ENCODE results near the gene MSMB. TPM values are rescaled to one million over a fixed set of nuclear protein-coding genes. Genes with fewer than 3 reads are reported as not detected.
A peak's percentile ranks its signal among the peaks of the same experiment; 100 is the strongest.

MSMB gene
- total RNA-seq, 1 experiment from 2014 or later = 2.4 TPM

DNA sequence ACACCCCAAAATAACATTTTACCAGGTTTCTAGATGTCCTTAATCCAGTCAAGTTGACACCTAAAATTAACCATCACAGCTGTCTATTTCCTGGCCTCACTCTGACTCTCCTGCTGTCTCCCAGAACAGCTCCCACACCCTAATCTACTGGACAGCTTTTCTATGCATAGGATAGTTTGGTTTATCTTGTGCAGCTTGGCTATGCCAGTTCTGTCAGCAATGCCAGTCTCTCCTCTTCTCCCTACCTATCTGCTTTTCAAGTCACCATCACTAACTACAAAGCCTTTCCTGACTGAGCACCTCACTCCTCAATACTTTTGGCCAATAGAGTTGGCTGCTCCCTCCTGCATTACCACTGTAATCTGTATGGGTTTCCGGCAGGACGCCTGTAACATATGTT is 20.7 kb downstream of the MSMB start:
- CTCF ChIA-PET = no interaction called here
- Mint-ChIP-seq H3K36me3 (ENCODE audit: insufficient read depth, unreplicated experiment) (peaks cover 43% of the 10 kb centered on the region), H3K27ac (ENCODE audit: unreplicated experiment) (no peak overlapping the region), H3K27me3 (ENCODE audit: unreplicated experiment) (no peaks in the 10 kb centered on the region), H3K9me3 (ENCODE audit: low read depth, unreplicated experiment) (no peaks in the 10 kb centered on the region), H3K4me3 (ENCODE audit: low read depth, unreplicated experiment) (no peak overlapping the region), H3K4me1 (ENCODE audit: low read depth, unreplicated experiment) (peaks cover 72% of the 10 kb centered on the region)
- no TSS peak for BruUV-seq (replicated peaks)
- DNase-seq = no peak
- intact Hi-C loops (cut with micrococcal nuclease; ENCODE audit: unreplicated experiment) = no loop called here
- TF ChIP-seq, protein P1, sequence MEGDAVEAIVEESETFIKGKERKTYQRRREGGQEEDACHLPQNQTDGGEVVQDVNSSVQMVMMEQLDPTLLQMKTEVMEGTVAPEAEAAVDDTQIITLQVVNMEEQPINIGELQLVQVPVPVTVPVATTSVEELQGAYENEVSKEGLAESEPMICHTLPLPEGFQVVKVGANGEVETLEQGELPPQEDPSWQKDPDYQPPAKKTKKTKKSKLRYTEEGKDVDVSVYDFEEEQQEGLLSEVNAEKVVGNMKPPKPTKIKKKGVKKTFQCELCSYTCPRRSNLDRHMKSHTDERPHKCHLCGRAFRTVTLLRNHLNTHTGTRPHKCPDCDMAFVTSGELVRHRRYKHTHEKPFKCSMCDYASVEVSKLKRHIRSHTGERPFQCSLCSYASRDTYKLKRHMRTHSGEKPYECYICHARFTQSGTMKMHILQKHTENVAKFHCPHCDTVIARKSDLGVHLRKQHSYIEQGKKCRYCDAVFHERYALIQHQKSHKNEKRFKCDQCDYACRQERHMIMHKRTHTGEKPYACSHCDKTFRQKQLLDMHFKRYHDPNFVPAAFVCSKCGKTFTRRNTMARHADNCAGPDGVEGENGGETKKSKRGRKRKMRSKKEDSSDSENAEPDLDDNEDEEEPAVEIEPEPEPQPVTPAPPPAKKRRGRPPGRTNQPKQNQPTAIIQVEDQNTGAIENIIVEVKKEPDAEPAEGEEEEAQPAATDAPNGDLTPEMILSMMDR (IDR thresholded peaks at IDR 0.05; ENCODE audit: unreplicated experiment) = no peak

DNA sequence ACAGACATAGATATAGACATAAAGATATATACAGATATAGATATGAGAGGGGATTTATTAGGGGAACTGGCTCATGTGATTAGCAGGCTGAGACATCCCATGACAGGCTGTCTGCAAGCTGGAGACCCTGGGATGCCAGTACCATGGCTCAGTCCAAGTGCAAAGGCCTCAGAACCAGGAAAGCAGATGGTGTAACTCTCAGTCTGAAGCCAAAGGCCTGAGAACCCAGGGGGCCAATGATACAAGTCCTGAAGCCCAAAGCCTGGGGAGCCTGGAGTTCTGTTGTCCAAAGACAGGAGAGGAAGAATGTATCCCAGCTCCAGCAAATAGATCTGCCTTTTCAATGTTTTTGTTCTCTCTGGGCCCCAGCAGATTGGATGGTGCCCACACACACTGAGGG is 21.1 kb downstream of the MSMB start:
- no peak for DNase-seq
- CTCF ChIA-PET = no interaction called here
- intact Hi-C loops (cut with micrococcal nuclease; ENCODE audit: unreplicated experiment) = no loop called here
- Mint-ChIP-seq H3K9me3 (ENCODE audit: low read depth, unreplicated experiment) (no peaks in the 10 kb centered on the region), H3K27me3 (ENCODE audit: unreplicated experiment) (no peaks in the 10 kb centered on the region), H3K4me3 (ENCODE audit: low read depth, unreplicated experiment) (no peak overlapping the region), H3K4me1 (ENCODE audit: low read depth, unreplicated experiment) (peaks cover 76% of the 10 kb centered on the region), H3K27ac (ENCODE audit: unreplicated experiment) (no peak overlapping the region), H3K36me3 (ENCODE audit: insufficient read depth, unreplicated experiment) (peaks cover 39% of the 10 kb centered on the region)
- no TSS peak for BruUV-seq (replicated peaks)
- TF ChIP-seq, protein P1 (IDR thresholded peaks at IDR 0.05; ENCODE audit: unreplicated experiment) = no peak

GRCh38 chr10:46022978-46023702 is 22.9 kb downstream of the MSMB start:
- Mint-ChIP-seq H3K4me1 (ENCODE audit: low read depth, unreplicated experiment) (peaks cover 82% of the 10 kb centered on the region), H3K4me3 (ENCODE audit: low read depth, unreplicated experiment) (peak overlapping the region; percentile 85), H3K27ac (ENCODE audit: unreplicated experiment) (peak overlapping the region; percentile 73), H3K9me3 (ENCODE audit: low read depth, unreplicated experiment) (no peaks in the 10 kb centered on the region), H3K27me3 (ENCODE audit: unreplicated experiment) (no peaks in the 10 kb centered on the region), H3K36me3 (ENCODE audit: insufficient read depth, unreplicated experiment) (peaks cover 26% of the 10 kb centered on the region)
- CTCF ChIA-PET = no interaction called here
- TF ChIP-seq, protein P1 (IDR thresholded peaks at IDR 0.05; ENCODE audit: unreplicated experiment) = no peak
- peak; percentile 93 for DNase-seq
- intact Hi-C loops (cut with micrococcal nuclease; ENCODE audit: unreplicated experiment) = no loop called here
- BruUV-seq (replicated peaks) = no TSS peak

GRCh38 chr10:46020344-46020657 is 25.8 kb downstream of the MSMB start:
- peak overlapping the region; percentile 34 for H3K27ac Mint-ChIP-seq (ENCODE audit: unreplicated experiment)
- TF ChIP-seq, protein P1 (IDR thresholded peaks at IDR 0.05; ENCODE audit: unreplicated experiment) = no peak
- H3K4me3 Mint-ChIP-seq (ENCODE audit: low read depth, unreplicated experiment) = no peak overlapping the region
- peaks cover 68% of the 10 kb centered on the region for H3K4me1 Mint-ChIP-seq (ENCODE audit: low read depth, unreplicated experiment)
- H3K27me3 Mint-ChIP-seq (ENCODE audit: unreplicated experiment) = no peaks in the 10 kb centered on the region
- no peaks in the 10 kb centered on the region for H3K9me3 Mint-ChIP-seq (ENCODE audit: low read depth, unreplicated experiment)
- H3K36me3 Mint-ChIP-seq (ENCODE audit: insufficient read depth, unreplicated experiment) = peaks cover 18% of the 10 kb centered on the region
- intact Hi-C loops (cut with micrococcal nuclease; ENCODE audit: unreplicated experiment) = no loop called here
- CTCF ChIA-PET = no interaction called here
- no peak for DNase-seq
- BruUV-seq (replicated peaks) = no TSS peak

Measured in Calu3 (cell line).